ENCODE results near the gene OTUD7B. TPM values are rescaled to one million over a fixed set of nuclear protein-coding genes. Genes with fewer than 3 reads are reported as not detected.
A peak's percentile ranks its signal among the peaks of the same experiment; 100 is the strongest.

OTUD7B gene
- total RNA-seq, 1 donor from 2014 or later: 14.5 TPM

GRCh38 chr1:149925751-149926150 lies 84.8 kb downstream of the OTUD7B start:
- Histone ChIP-seq H3K9me3 (no peaks in the 10 kb centered on the region), H3K4me1 (peaks cover 35% of the 10 kb centered on the region), H3K27ac (no peak overlapping the region), H3K27me3 (no peaks in the 10 kb centered on the region), H3K4me3 (no peak overlapping the region), H3K36me3 (peaks cover 3 to 47% of the 10 kb centered on the region in 2 donors)
- no peak for TF ChIP-seq POLR2A (IDR thresholded peaks at IDR 0.05)
- no peak for TF ChIP-seq POLR2AphosphoS5 (IDR thresholded peaks at IDR 0.05; ENCODE audit: insufficient read depth in 1 of 2, low read depth in 1 of 2)
- TF ChIP-seq, protein P1, sequence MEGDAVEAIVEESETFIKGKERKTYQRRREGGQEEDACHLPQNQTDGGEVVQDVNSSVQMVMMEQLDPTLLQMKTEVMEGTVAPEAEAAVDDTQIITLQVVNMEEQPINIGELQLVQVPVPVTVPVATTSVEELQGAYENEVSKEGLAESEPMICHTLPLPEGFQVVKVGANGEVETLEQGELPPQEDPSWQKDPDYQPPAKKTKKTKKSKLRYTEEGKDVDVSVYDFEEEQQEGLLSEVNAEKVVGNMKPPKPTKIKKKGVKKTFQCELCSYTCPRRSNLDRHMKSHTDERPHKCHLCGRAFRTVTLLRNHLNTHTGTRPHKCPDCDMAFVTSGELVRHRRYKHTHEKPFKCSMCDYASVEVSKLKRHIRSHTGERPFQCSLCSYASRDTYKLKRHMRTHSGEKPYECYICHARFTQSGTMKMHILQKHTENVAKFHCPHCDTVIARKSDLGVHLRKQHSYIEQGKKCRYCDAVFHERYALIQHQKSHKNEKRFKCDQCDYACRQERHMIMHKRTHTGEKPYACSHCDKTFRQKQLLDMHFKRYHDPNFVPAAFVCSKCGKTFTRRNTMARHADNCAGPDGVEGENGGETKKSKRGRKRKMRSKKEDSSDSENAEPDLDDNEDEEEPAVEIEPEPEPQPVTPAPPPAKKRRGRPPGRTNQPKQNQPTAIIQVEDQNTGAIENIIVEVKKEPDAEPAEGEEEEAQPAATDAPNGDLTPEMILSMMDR (IDR thresholded peaks at IDR 0.05): no peak
- no peak for DNase-seq (ENCODE audit: extremely low spot score in 2 of 2)
- intact Hi-C loops (cut with DNase I): no loop called here

- H3K4me1 ChIP-seq: peaks cover 35% of the 10 kb centered on the region
- H3K36me3 ChIP-seq: peaks cover 3 to 47% of the 10 kb centered on the region in 2 donors
- intact Hi-C loops (cut with DNase I): no loop called here
- no peaks in the 10 kb centered on the region for H3K9me3 ChIP-seq
- H3K27me3 ChIP-seq: no peaks in the 10 kb centered on the region
- DNase-seq (ENCODE audit: extremely low spot score in 2 of 2): no peak
- no peak overlapping the region for H3K4me3 ChIP-seq
- H3K27ac ChIP-seq: no peak overlapping the region
- TF ChIP-seq, protein P1 (IDR thresholded peaks at IDR 0.05): no peak
- TF ChIP-seq POLR2A (IDR thresholded peaks at IDR 0.05): no peak
- no peak for TF ChIP-seq POLR2AphosphoS5 (IDR thresholded peaks at IDR 0.05; ENCODE audit: insufficient read depth in 1 of 2, low read depth in 1 of 2)
Observed at GRCh38 chr1:149925345-149925744, 85.2 kb downstream of the OTUD7B start.

DNA sequence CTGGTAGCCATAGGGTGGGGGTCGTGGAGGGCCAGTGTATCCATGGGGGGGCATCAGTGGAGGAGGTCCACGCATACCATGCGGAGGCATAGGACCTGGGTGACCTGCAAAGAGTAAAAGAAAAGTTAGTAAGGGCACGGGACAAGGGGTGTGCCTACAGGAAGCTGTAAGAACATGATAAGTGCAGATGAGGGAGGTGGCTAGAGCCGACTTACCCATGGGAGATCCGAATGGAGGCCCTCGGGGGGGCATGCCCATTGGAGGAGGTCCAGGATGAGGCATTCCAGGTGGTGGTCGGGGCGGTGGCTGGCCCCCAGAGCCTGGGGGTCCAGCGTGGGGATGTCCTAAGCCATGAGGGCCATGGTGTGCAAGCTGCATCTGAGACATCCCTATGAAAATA lies 86.9 kb downstream of the OTUD7B start:
- Histone ChIP-seq H3K4me3 (no peak overlapping the region), H3K9me3 (no peaks in the 10 kb centered on the region), H3K36me3 (peaks cover 3 to 47% of the 10 kb centered on the region in 2 donors), H3K27ac (no peak overlapping the region), H3K27me3 (no peaks in the 10 kb centered on the region), H3K4me1 (peaks cover 33% of the 10 kb centered on the region)
- intact Hi-C loops (cut with DNase I): no loop called here
- TF ChIP-seq, protein P1 (IDR thresholded peaks at IDR 0.05): no peak
- TF ChIP-seq POLR2A (IDR thresholded peaks at IDR 0.05): no peak
- DNase-seq (ENCODE audit: extremely low spot score in 2 of 2): no peak

- intact Hi-C loops (cut with DNase I): no loop called here
- Histone ChIP-seq H3K27me3 (no peaks in the 10 kb centered on the region), H3K4me1 (peaks cover 27% of the 10 kb centered on the region), H3K27ac (peak within 1 kb of the TSS; percentile 48), H3K4me3 (peak within 1 kb of the TSS; percentile 61 to 69), H3K9me3 (no peaks in the 10 kb centered on the region), H3K36me3 (peaks cover 0 to 5% of the 10 kb centered on the region in 2 donors)
- no peak for DNase-seq (ENCODE audit: extremely low spot score in 2 of 2)
- TF ChIP-seq POLR2A (IDR thresholded peaks at IDR 0.05) (peak in 1 of 2 donors; percentile 16), POLR2AphosphoS5 (IDR thresholded peaks at IDR 0.05; ENCODE audit: insufficient read depth in 1 of 2, low read depth in 1 of 2) (peak in 1 of 2 donors; percentile 76)
- TF ChIP-seq, protein P1 (IDR thresholded peaks at IDR 0.05): no peak
Observed at GRCh38 chr1:149917571-149918144, 92.9 kb downstream of the OTUD7B start, which contains the start of gene SV2A. Gene SV2A, minus strand, starts transcription at chr1:149917844. Its CDS starts 4,004 bp downstream, at chr1:149913840.

DNA sequence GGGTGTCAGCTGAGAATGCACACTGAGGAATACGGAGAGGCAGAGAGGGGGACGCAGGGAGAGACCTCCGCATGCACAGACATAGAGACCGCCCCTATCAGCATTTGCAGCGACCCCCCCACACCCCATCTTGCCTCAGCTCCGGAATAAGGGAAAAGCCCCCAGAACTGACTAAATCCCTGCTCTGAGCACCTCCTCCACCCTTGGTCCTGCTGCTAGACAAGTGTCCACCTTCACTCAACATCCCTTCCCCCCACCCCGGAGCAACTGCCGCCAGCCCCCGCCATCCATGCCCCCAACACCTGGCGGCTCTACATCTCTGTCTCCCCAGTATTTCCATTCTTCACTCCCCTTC lies 93.7 kb downstream of the OTUD7B start:
- Histone ChIP-seq H3K27ac (peak overlapping the region; percentile 48), H3K4me1 (peaks cover 27% of the 10 kb centered on the region), H3K27me3 (no peaks in the 10 kb centered on the region), H3K9me3 (no peaks in the 10 kb centered on the region), H3K4me3 (peak overlapping the region; percentile 61 to 69), H3K36me3 (no peaks in the 10 kb centered on the region)
- TF ChIP-seq POLR2A (IDR thresholded peaks at IDR 0.05) (no peak), POLR2AphosphoS5 (IDR thresholded peaks at IDR 0.05; ENCODE audit: insufficient read depth in 1 of 2, low read depth in 1 of 2) (no peak)
- TF ChIP-seq, protein P1 (IDR thresholded peaks at IDR 0.05): no peak
- DNase-seq (ENCODE audit: extremely low spot score in 2 of 2): no peak
- intact Hi-C loops (cut with DNase I): no loop called here
